Measurements from ENCODE around the gene RALGAPA2. TPM values are rescaled to one million over a fixed set of nuclear protein-coding genes. Genes with fewer than 3 reads are reported as not detected.

RALGAPA2 gene
- total and polyA plus RNA-seq, 2 of the 13 experiments (the other 11 are each of a cell fraction or from before 2014, with no cell fraction given), result 13.8 to 17.7 TPM

DNA sequence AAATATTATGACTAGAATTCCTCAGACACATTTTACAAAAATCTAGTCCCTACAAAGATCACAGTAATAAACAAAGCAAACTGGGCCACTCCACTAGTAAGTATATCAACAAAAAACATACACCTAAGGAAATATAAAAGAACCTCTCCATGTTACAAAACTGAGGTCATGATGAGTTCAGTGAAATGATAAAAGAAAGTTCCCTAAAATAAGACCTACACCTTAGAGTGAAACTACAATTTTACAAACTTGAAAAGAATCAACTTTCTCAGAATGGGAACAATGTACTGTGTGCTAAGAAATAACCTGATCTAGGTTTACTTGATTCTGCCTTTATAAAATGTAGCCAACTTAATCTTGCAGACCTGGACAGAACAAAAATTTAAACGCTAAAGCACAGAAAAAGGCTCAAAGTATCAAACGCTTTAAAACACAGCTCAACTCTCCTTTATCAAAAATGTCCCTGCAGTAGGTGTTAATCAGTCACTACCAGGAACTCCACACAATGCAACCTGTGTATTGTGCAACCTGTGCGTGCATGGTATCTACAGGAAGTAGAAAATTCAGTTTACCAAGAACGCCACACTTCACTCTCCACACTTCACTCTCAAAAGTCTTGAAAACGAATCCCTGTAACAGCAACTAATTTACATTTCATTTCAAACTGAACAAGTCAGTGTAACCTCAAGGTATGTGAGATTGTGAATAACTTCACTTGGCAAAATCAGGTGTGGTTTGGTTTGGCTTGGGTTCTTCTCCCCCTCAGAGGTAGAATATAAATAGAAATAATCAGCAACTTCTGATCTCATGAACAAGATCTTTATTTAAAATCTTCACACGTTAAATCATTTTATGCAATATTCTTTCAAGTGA is 1.8 kb downstream of the RALGAPA2 start (continued):
- TF ChIP-seq ATF1 (CRISPR knock-in tag; IDR thresholded peaks at IDR 0.05) (peak; percentile 47; the same call in 1 of the 2 replicates), EHMT2 (IDR thresholded peaks at IDR 0.05; ENCODE audit: borderline replicate concordance, low read depth, low read length) (no peak; the same call in 1 of the 2 replicates), MLX (CRISPR knock-in tag; IDR thresholded peaks at IDR 0.05) (peak; percentile 97), PITX1 (CRISPR knock-in tag; IDR thresholded peaks at IDR 0.05) (peak; percentile 63; the same call in 1 of the 2 replicates), CEBPG (CRISPR knock-in tag; IDR thresholded peaks at IDR 0.05) (peak; percentile 100), KLF11 (CRISPR knock-in tag; IDR thresholded peaks at IDR 0.05) (peak; percentile 87), CCDC6 (CRISPR knock-in tag; IDR thresholded peaks at IDR 0.05) (0 out of 2 replicates have a peak, but pooled peaks have one; percentile 45), SMARCC2 (IDR thresholded peaks at IDR 0.05) (0 out of 2 replicates have a peak, but pooled peaks have one; percentile 30), NR2C2 (CRISPR knock-in tag; IDR thresholded peaks at IDR 0.05; ENCODE audit: borderline replicate concordance) (0 out of 2 replicates have a peak, but pooled peaks have one; percentile 31), NR2F1 (CRISPR knock-in tag; IDR thresholded peaks at IDR 0.05) (0 out of 4 replicates have a peak, but pooled peaks have one; percentile 21 to 33), ZBTB20 (CRISPR knock-in tag; IDR thresholded peaks at IDR 0.05; ENCODE audit: borderline replicate concordance, low read depth) (peak; percentile 69; the same call in 1 of the 2 replicates), ZSCAN9 (CRISPR knock-in tag; IDR thresholded peaks at IDR 0.05; ENCODE audit: borderline replicate concordance) (peak; percentile 89), ZNF670 (CRISPR knock-in tag; IDR thresholded peaks at IDR 0.05; ENCODE audit: borderline replicate concordance) (no peak), ZNF512B (CRISPR knock-in tag; IDR thresholded peaks at IDR 0.05; ENCODE audit: borderline replicate concordance) (peak; percentile 85; the same call in 1 of the 2 replicates), SP140L (CRISPR knock-in tag; IDR thresholded peaks at IDR 0.05; ENCODE audit: borderline replicate concordance) (no peak), FOXA3 (CRISPR knock-in tag; IDR thresholded peaks at IDR 0.05) (peak; percentile 62; the same call in 1 of the 2 replicates), AGO1 (IDR thresholded peaks at IDR 0.05; ENCODE audit: low read depth, low read length, poor library complexity, severe bottlenecking) (no peak), ASH2L (IDR thresholded peaks at IDR 0.05; ENCODE audit: insufficient read length, low read depth, low read length) (peak; percentile 47), ZNF235 (CRISPR knock-in tag; IDR thresholded peaks at IDR 0.05; ENCODE audit: borderline replicate concordance) (no peak), KAT7 (CRISPR knock-in tag; IDR thresholded peaks at IDR 0.05; ENCODE audit: borderline replicate concordance) (peak; percentile 58; the same call in 1 of the 2 replicates), ZNF83 (CRISPR knock-in tag; IDR thresholded peaks at IDR 0.05; ENCODE audit: borderline replicate concordance) (no peak)
- TF ChIP-seq, protein P1, sequence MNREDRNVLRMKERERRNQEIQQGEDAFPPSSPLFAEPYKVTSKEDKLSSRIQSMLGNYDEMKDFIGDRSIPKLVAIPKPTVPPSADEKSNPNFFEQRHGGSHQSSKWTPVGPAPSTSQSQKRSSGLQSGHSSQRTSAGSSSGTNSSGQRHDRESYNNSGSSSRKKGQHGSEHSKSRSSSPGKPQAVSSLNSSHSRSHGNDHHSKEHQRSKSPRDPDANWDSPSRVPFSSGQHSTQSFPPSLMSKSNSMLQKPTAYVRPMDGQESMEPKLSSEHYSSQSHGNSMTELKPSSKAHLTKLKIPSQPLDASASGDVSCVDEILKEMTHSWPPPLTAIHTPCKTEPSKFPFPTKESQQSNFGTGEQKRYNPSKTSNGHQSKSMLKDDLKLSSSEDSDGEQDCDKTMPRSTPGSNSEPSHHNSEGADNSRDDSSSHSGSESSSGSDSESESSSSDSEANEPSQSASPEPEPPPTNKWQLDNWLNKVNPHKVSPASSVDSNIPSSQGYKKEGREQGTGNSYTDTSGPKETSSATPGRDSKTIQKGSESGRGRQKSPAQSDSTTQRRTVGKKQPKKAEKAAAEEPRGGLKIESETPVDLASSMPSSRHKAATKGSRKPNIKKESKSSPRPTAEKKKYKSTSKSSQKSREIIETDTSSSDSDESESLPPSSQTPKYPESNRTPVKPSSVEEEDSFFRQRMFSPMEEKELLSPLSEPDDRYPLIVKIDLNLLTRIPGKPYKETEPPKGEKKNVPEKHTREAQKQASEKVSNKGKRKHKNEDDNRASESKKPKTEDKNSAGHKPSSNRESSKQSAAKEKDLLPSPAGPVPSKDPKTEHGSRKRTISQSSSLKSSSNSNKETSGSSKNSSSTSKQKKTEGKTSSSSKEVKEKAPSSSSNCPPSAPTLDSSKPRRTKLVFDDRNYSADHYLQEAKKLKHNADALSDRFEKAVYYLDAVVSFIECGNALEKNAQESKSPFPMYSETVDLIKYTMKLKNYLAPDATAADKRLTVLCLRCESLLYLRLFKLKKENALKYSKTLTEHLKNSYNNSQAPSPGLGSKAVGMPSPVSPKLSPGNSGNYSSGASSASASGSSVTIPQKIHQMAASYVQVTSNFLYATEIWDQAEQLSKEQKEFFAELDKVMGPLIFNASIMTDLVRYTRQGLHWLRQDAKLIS (CRISPR knock-in tag; IDR thresholded peaks at IDR 0.05), result peak; percentile 65; the same call in 1 of the 2 replicates

All from HepG2 (cell line).